Activated CD4-positive, alpha-beta T cell treated with anti-CD3 and anti-CD28 coated beads, Interleukin-2, amount 50 U/mL, for 1 hour (primary cell): ENCODE measurements around the gene SRP14.
"Not testable (repeated sequence)": the region's sequence is repeated elsewhere in the genome, so short reads cannot be mapped to it uniquely, and the experiment has no call there.

Experiments used
- DNase-seq: peaks from one replicate; pipeline ENCODE4 v3.0.0-alpha.2; 2020

The SRP14 gene

DNA sequence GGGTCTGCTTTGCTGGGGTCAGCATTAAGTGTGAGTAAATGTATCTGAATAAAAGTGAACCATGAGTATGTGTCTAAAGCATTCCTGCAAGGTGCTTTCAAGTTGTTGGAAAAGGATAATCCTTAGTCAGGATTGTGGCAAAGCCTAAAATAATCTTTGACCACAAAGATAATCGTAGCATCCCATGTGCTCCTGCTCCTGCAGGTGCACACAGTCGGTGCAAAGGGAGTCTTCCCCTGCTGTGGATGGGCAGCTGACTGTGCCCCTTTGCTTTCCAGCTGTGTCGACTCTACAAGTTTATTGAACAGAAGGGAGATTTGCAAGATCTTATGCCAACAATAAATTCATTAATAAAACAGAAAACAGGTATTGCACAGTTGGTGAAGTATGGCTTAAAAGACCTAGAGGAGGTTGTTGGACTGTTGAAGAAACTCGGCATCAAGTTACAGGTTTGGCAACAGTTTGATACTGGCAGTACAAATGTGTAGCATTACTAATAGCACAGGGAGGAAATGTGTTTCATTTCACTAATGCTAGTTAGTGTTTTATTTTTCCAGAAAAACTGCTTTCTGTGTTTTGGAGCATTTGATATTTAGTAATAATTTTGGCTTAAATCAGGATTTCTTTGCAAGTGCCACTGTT, 22.6 kb downstream of the SRP14 start:
- no peak for DNase-seq

DNA sequence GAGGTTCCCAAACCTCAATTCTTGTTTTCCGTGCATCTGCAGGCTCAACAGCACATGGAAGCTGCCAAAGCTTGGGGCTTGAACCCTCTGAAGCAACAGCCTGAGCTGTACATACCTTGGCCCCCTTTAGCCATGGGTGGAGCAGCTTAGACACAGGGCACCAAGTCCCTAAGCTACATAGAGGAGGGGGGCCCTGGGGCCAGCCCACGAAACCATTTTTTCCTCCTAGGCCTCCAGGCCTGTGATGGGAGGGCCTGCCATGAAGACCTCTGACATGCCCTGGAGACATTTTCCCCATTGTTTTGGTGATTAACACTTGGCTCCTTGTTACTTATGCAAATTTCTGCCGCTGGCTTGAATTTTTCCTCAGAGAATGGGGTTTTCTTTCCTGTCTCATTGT, 24.6 kb downstream of the SRP14 start:
- no peak for DNase-seq

DNA sequence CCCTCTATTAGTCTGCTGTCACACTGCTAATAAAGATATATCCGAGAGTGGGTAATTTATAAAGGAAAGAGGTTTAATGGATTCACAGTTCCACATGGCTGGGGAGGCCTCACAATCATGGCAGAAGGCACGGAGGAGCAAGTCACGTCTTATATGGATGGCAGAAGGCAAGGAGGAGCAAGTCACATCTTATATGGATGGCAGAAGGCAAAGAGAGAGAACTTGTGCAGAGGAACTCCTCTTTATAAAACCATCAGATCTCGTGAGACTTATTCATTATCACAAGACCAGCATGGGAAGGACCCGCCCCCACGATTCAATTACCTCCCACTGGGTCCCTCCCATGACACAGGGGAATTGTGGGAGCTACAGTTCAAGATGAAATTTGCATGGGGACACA, 25.6 kb downstream of the SRP14 start:
- not testable (repeated sequence) for DNase-seq

DNA sequence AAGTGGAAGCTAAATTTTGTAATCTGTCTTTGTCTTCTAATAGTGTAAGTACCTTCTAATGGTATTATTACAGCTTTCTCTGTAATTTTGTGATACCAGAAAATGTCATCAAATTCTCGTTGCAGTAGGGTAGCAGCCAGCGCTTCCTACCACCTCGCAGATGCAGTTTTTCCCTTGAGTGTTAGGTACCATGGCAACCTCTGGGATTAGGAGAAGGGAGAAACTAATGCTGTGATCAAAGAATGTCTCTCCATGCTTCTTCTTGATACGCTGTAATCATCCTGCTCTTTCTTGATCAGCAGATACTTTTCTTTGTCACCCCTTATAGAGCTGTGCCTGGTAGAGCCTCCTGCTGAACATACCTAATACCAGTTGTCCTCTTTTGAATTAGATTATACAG, 27.7 kb downstream of the SRP14 start:
- no peak for DNase-seq

DNA sequence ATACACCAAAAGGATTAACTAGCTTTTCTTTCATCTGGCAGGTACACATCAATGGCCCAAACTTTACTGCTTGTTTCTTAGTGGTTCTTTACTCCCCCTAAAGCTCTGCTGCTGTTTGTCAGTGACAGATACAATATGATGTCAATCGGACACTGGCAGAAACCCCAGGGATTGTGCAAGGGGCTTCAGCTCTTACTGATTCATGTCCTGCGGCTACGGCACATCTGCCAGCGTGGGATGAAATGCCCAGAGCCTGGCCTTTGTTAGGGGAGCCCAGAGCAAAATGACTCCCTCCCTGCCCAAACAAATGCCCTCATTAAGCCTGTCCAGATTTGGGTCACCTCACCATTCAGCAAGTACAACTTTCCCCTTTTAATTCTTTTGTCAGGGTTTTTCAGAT, 28.3 kb downstream of the SRP14 start:
- DNase-seq: no peak

DNA sequence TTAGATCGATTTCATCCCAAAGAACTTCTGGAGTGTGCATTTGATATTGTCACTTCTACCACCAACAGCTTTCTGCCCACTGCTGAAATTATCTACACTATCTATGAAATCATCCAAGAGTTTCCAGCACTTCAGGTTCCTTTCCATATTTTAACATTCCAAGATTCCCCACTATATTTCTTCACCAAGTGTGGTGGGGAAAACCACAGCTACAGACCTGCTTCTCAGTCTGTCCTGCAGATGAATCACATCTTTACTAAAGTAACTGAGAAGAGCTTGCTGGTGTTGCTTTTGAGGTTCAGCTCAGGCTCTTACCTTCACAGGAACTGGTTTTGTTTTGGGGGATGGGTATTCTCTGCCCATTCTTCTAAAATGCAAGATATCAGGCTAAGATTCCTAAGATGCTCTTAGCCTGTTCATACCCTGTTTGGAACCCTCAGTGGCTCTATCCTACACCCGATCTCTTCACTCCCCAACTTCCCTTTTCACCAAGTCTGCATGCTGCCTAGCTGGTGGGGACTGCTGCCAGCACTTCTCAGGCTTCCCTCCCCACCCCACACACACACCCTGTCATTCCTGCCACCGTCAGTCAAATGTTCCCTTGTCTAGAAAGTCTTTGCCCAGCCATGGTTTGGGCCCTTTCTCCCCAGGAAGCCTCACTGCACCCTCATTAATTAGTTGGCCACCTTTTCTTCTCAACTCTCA, 30.8 kb downstream of the SRP14 start:
- DNase-seq: no peak

DNA sequence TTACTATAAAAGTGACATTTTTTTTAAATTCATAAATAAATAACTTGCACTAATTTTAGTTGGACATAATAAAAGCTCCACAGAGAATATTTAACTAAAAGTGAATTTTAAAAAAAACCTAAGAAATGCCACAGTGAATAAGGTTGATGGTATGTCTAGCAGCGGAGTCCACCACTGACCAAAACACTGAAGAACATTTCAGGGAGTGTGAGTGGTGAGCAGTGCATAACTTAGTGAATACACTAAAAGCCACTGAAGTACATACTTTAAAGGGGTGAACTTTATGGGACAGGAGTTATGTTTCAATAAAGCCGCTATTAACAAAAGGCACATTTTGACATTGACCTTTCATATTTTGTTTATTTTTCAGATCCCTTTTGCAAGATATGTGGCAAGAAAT, 32.3 kb downstream of the SRP14 start:
- DNase-seq: no peak

DNA sequence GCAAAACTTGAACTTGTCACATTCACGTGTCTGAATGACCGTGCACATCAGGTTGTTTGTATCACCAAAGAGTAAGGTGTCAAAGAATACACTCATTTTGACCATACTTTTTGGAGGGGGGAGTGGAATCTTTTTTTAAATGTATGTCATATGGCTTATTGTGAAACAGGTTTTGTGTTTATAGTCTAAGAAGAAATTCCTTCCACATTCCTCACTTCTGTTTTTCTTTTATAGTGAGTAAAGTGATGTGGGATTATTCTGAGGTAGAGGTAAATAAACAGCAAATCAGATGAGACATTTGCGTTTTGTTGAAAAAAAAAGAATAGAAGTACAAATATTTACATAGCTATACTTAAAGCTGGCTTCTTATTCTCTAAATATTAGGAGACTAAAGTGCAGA, 33.0 kb downstream of the SRP14 start:
- DNase-seq: no peak

DNA sequence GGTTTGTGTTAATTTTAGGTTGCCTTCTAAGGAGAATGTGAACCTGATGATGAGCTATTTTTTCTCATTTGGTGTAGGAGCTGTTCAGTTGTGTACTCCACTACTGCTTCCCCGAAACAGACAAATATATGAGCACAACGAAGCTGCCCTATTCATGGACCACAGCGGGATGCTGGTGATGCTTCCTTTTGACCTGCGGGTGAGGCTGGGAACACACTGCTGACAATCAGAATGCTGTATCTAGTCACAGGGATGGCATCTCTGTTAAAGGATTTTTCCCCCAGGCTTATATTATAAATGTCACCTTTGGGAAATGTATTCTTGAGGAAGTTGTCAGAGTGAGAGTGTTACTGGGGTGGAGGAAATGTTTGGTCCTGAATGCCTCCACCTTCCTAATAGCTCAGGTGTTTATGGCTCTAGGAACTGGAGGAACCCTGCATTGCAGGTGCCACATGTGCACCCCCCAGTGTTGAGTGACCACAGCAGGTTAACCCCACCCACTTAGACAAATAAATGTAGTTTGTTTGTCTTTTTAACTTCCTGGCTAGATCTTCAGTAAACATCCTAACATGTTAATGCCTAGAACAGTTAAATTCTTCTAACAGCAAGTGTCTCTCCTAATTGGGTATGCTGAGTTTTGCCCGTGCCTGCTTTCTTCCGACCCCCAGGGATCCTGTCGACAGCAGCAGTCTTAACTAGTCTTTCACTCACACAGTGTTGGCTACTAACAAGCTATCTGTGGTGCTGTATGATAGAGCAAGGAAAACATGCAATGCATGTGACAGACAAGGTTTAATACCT, 35.7 kb downstream of the SRP14 start:
- no peak for DNase-seq

DNA sequence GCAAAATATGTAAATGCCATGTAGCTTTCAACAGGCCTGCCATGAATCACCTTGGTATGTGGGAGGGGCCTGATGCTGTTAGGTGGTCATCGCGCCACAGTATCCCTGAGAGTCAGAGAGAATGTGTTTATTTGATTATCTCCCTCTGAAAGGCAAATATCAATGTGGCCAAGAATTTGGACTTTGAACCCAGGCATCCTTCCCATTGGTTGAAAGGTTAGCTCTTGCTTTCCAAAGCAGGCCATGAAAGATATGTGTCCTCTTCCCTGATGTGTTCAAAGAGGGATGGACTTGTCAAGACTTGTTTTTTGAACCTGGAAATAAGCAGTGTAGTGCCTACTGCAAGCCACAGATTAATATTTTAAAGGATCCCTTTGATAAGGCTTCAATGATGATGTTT, 36.7 kb downstream of the SRP14 start:
- no peak for DNase-seq

DNA sequence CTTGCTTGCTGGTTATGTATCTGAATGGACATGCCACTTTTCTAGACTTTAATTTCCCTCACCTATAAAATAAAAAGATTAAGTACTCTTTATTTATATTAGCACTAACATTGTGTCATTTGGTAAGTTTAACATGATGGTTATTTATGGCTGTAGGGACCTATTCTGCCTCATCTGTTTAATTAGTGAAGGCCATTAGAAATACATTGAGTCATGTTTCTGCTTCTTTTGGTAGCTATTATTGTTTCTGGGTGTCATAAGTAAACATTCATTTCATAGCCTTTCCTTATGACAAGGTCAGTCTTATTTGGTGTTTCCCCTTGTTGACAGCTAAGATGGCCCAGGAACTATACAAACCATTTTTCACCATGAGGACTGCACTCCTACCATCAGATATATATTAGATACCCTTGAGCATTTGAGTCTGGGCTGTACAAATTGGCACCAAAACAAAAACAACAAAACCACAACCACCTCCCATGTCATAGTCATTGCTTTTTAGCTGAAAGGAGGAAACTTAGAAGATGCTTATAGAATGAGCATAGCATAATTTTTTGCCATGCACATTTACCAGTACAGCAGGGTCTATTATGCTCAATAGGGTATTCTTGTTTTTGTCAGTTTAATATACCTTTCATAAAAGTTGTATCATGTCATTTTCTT, 39.3 kb downstream of the SRP14 start:
- DNase-seq: no peak

DNA sequence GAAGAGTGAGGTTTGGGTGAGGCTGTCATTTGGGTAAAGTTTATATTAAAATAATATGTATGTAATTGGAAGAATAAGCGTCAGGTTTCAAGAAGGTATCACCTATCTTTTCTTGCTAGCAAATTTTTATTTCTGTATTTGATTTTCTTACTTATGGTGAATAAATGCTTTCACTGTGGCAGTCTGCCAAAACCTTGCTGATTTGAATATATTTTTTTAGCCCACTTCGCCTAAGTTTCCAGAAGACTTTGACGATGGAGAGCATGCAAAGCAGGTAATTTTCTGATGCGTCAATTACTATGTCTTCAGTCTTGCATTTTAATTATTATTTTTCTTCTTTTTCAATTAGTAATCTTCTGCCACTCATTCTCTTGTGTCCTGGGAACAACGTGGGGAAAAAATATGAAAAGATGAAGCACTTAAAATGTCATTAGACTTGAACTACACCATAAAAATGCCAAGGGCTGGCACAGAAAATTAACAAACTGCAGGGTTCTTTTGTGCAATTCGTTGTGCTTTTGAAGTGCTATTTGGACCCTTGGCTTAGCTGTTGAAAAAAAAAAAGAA, 40.4 kb downstream of the SRP14 start:
- DNase-seq: no peak

DNA sequence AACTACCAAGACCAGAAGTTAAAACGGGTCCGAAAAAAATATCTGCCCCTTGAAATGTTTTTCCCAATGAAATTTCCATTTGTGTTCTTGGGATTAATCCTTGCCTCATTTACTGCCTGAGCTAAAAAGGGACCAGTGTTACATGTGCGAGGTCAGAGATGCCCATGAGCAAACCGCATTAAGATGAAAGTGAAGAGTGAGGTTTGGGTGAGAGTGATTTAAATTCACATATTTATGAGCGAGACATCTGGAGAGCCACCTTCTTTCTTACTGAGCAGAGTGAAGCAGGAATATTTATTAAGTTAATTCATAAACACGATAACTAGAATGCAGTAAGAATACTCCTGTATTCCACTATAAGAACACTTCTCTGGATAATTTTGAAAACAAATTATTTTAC, 41.3 kb downstream of the SRP14 start:
- DNase-seq: no peak

DNA sequence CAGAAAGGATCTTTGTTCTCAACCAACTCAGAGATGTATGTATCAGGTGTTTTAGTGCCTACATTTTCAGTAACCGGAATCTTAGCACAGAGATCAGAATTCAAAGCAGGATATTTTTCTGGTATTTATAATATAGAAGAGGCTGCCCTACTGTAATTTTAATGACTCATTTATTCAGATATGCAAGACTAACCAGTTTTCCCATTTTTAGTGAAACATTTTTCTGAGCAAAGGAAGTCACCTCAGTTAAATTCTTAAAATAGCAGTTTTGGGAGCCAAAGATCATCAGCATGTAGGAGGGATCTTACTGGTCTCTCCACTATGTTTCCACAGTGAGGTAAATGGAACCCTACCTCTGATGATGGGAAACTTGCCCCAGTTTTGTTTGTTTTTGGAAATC, 42.0 kb downstream of the SRP14 start:
- no peak for DNase-seq

DNA sequence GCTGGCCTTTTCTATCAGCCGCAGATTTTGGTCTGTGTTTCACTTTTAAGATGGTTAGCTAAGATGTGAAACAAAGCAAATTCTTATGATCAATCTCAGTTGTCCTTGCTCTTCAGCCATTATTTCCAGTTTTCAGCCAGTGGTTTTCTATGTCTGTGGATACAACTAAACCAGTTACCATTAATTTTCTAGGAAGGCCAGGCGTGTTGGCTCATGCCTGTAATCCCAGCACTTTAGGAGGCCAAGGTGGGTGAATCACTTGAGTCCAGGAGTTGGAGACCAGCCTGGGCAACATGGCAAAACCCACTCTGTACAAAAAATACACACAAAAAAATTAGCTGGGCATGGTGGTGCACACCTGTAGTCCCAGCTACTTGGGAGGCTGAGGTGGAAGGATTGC, 42.8 kb downstream of the SRP14 start:
- not testable (repeated sequence) for DNase-seq

DNA sequence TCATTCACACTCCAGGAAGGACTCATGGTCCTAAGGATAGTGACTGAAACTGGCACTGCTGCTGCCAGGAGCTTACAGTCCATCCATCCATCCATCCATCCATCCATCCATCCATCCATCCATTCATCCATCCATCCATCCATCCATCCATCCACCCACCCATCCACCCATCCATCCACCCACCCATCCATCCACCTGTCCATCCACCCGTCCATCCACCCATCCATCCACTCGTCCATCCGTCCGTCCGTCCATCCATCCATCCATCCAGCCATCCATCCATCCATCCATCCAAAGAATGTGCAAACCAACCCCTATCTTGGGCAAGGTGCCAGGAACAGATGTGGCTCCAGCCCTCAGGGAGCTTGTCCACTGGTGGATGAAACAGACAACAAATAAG, 46.0 kb downstream of the SRP14 start:
- not testable (repeated sequence) for DNase-seq

DNA sequence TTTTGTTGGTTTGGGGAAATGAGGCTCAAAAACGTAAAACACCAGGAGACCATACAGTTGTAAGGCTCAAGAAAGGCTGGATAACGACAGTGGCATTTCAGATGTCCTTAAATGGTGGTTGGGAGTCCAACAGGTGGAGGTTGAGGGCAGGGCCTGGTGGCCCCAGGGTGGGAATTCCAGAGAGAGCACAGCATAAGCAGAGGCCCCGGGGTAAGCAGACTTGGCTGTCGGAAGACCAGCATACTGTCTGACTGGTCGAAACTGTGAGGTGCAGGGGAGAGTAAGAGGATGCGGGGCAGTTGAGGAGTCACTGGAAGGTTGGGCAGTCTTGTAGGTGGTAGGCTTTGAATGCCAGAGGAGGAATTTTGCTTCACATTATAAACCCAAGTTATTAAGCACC, 48.3 kb downstream of the SRP14 start:
- no peak for DNase-seq

DNA sequence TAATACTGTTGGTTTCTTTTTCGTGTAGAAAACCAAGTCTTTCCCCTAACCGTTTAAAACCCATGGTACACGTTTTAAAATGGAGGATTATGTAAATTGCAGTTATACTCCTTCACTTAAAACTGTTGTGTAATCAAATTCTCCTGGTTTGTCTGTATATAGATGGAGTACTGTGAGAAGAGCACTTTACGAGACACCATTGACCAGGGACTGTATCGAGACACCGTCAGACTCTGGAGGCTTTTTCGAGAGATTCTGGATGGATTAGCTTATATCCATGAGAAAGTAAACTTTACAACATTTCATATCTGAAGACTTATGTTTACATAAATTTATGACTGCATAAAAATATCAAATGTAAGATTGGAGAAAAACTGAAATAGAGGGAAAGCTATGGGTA, 51.2 kb downstream of the SRP14 start:
- DNase-seq: no peak
